ENCODE data around the gene OPTN. TPM values are rescaled to one million over a fixed set of nuclear protein-coding genes. Genes with fewer than 3 reads are reported as not detected.

Gene OPTN
- total RNA-seq, 1 experiment from 2014 or later: 79.6 TPM

DNA sequence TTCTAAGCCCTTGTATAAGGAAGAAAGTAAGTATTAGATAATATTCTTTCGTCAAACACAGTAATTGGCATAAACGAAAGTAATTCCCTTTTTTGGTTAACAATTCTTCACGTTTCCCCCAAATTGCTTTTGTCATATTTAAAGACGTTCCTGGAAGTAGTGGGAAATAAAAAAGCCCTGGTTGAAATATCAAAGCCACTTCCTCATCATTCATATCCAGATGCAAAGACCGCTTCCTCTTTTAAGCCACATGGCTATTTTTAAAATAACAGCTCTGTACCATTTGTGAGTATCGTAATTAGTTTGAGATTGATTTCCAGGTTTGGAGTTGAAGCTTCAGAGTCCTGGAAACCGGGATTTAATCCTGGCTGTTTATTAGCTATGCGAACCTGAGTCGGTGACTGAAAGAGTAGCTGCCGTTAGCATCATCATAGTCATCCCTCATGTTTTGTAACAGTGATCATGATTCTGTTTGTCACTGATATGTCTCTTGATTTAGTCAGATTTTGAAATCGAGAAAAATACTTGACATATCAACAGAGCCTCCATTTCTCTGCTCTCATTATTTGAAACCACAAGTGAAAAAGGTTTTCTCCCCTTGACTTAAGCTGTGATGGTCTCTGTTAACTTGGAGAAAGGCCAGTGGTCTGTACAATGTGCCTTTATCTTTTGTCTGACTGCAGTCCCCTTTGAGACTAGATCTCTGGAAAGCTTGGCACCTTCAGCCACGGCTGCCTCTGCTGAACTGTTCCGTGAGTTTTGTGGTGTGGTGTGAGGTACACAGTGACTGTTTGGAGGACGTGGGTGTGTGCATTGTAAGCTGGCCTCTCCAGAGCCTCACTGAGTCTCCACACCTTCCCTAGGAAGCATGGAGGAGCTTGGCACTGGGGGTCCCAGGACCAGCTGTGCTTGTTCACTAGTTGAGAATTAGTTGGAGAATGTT is 18.1 kb downstream of the OPTN start:
- CTCF ChIA-PET: interaction anchor here (0.6 to 0.9 kb wide), 2 partner anchors 20 to 188 kb away, joined by 3 read pairs; no protein-coding TSS in a partner anchor
- no peaks in the 10 kb centered on the region for H3K9me3 Mint-ChIP-seq (ENCODE audit: unreplicated experiment)
- intact Hi-C loops (cut with micrococcal nuclease): no loop called here
- no peak overlapping the region for H3K27ac Mint-ChIP-seq (ENCODE audit: low read depth, unreplicated experiment)
- TF ChIP-seq, protein P1, sequence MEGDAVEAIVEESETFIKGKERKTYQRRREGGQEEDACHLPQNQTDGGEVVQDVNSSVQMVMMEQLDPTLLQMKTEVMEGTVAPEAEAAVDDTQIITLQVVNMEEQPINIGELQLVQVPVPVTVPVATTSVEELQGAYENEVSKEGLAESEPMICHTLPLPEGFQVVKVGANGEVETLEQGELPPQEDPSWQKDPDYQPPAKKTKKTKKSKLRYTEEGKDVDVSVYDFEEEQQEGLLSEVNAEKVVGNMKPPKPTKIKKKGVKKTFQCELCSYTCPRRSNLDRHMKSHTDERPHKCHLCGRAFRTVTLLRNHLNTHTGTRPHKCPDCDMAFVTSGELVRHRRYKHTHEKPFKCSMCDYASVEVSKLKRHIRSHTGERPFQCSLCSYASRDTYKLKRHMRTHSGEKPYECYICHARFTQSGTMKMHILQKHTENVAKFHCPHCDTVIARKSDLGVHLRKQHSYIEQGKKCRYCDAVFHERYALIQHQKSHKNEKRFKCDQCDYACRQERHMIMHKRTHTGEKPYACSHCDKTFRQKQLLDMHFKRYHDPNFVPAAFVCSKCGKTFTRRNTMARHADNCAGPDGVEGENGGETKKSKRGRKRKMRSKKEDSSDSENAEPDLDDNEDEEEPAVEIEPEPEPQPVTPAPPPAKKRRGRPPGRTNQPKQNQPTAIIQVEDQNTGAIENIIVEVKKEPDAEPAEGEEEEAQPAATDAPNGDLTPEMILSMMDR (IDR thresholded peaks at IDR 0.05; ENCODE audit: unreplicated experiment): no peak
- POLR2A ChIA-PET: no interaction called here
- BruUV-seq (replicated peaks): no TSS peak
- H3K36me3 Mint-ChIP-seq (ENCODE audit: insufficient read depth, unreplicated experiment): peaks cover 91% of the 10 kb centered on the region
- no peaks in the 10 kb centered on the region for H3K27me3 Mint-ChIP-seq (ENCODE audit: insufficient read depth, unreplicated experiment)
- H3K4me1 Mint-ChIP-seq (ENCODE audit: insufficient read depth, unreplicated experiment): no peaks in the 10 kb centered on the region
- H3K4me3 Mint-ChIP-seq (ENCODE audit: unreplicated experiment): no peak overlapping the region
- no peak for DNase-seq (ENCODE audit: unreplicated experiment)

DNA sequence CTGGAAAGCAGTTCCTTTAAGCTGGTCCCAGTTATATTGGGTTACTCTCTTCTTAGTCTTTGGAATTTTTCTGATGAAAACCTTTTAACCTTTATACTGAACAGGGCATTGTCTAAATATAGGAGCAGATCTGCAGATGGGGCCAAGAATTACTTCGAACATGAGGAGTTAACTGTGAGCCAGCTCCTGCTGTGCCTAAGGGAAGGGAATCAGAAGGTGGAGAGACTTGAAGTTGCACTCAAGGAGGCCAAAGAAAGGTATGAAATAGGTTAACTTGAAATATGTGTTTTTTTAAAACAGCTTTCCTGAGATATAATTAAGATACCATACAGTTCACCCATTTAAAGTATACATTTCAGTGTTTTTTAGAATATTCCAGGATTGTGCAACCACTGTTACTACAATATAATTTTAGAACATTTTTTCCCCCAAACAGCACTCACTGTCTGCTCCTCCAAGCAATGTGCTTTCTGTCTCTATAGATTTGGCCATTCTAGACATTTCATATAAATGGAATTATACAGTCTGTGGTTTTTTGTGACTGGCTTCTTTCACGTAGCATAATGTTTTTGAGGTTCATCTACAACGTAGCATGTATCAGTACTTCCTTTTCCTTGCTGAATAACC is 18.9 kb downstream of the OPTN start:
- intact Hi-C loops (cut with micrococcal nuclease): no loop called here
- POLR2A ChIA-PET: no interaction called here

GRCh38 chr10:13120786-13121499 is 21.0 kb downstream of the OPTN start:
- no TSS peak for BruUV-seq (replicated peaks)
- DNase-seq (ENCODE audit: unreplicated experiment): no peak
- intact Hi-C loops (cut with micrococcal nuclease): no loop called here
- H3K36me3 Mint-ChIP-seq (ENCODE audit: insufficient read depth, unreplicated experiment): peaks cover 97% of the 10 kb centered on the region
- H3K27me3 Mint-ChIP-seq (ENCODE audit: insufficient read depth, unreplicated experiment): no peaks in the 10 kb centered on the region
- CTCF ChIA-PET: interaction anchor here (0.5 kb wide), 1 partner anchor 181 kb away, joined by 4 read pairs; no protein-coding TSS in a partner anchor
- POLR2A ChIA-PET: interaction anchor here (0.6 to 0.8 kb wide), 3 partner anchors 9 to 719 kb away, joined by 3 read pairs; no protein-coding TSS in a partner anchor
- H3K4me3 Mint-ChIP-seq (ENCODE audit: unreplicated experiment): no peak overlapping the region
- TF ChIP-seq, protein P1 (IDR thresholded peaks at IDR 0.05; ENCODE audit: unreplicated experiment): no peak
- H3K4me1 Mint-ChIP-seq (ENCODE audit: insufficient read depth, unreplicated experiment): no peaks in the 10 kb centered on the region
- no peak overlapping the region for H3K27ac Mint-ChIP-seq (ENCODE audit: low read depth, unreplicated experiment)
- no peaks in the 10 kb centered on the region for H3K9me3 Mint-ChIP-seq (ENCODE audit: unreplicated experiment)

More for the DNA sequence above, 18.9 kb downstream of the OPTN start:
- Mint-ChIP-seq H3K27me3 (ENCODE audit: insufficient read depth, unreplicated experiment) (no peaks in the 10 kb centered on the region), H3K36me3 (ENCODE audit: insufficient read depth, unreplicated experiment) (peaks cover 91% of the 10 kb centered on the region), H3K4me1 (ENCODE audit: insufficient read depth, unreplicated experiment) (no peaks in the 10 kb centered on the region), H3K9me3 (ENCODE audit: unreplicated experiment) (no peaks in the 10 kb centered on the region), H3K27ac (ENCODE audit: low read depth, unreplicated experiment) (no peak overlapping the region), H3K4me3 (ENCODE audit: unreplicated experiment) (no peak overlapping the region)
- no peak for DNase-seq (ENCODE audit: unreplicated experiment)
- TF ChIP-seq, protein P1 (IDR thresholded peaks at IDR 0.05; ENCODE audit: unreplicated experiment): no peak
- CTCF ChIA-PET: interaction anchor here (0.9 kb wide), 1 partner anchor 21 kb away, joined by 3 read pairs; no protein-coding TSS in a partner anchor
- no TSS peak for BruUV-seq (replicated peaks)

- Mint-ChIP-seq H3K9me3 (ENCODE audit: unreplicated experiment) (no peaks in the 10 kb centered on the region), H3K4me1 (ENCODE audit: insufficient read depth, unreplicated experiment) (no peaks in the 10 kb centered on the region)
- CTCF ChIA-PET: no interaction called here
Observed at GRCh38 chr10:13121500-13121854, 21.5 kb downstream of the OPTN start.

More at GRCh38 chr10:13121500-13121854, 21.5 kb downstream of the OPTN start:
- no peak overlapping the region for H3K4me3 Mint-ChIP-seq (ENCODE audit: unreplicated experiment)
- no peaks in the 10 kb centered on the region for H3K27me3 Mint-ChIP-seq (ENCODE audit: insufficient read depth, unreplicated experiment)
- TF ChIP-seq, protein P1 (IDR thresholded peaks at IDR 0.05; ENCODE audit: unreplicated experiment): no peak
- H3K27ac Mint-ChIP-seq (ENCODE audit: low read depth, unreplicated experiment): no peak overlapping the region
- POLR2A ChIA-PET: interaction anchor here (0.8 kb wide), 2 partner anchors 9 to 11 kb away, joined by 3 read pairs; no protein-coding TSS in a partner anchor
- intact Hi-C loops (cut with micrococcal nuclease): no loop called here
- DNase-seq (ENCODE audit: unreplicated experiment): no peak
- no TSS peak for BruUV-seq (replicated peaks)
- H3K36me3 Mint-ChIP-seq (ENCODE audit: insufficient read depth, unreplicated experiment): peaks cover 97% of the 10 kb centered on the region
